GM12892 (cell line): ENCODE results near the gene CTSD.

ENCODE experiments used
- POLR2A ChIP-seq: IDR thresholded peaks from 2 replicates; pipeline ENCODE4 v1.6.1; 2011; ENCODE audit warnings: low read depth, low read length, control low read depth
- POLR2AphosphoS5 ChIP-seq: IDR thresholded peaks from 2 replicates; pipeline ENCODE4 v1.6.1; 2011; ENCODE audit warnings: low read depth, low read length, control low read depth

GRCh38 chr11:1734641-1735081 is 29.1 kb downstream of the CTSD start:
- TF ChIP-seq POLR2A (no peak), POLR2AphosphoS5 (no peak)
